ENCODE measurements around the gene FAM174B. TPM values are rescaled to one million over a fixed set of nuclear protein-coding genes. Genes with fewer than 3 reads are reported as not detected.

Gene FAM174B
- total RNA-seq, 1 donor: 1.5 TPM

GRCh38 chr15:92570391-92570790, 85.2 kb downstream of the FAM174B start:
- Histone ChIP-seq H3K27me3 (ENCODE audit: insufficient read depth, low read length) (no peaks in the 10 kb centered on the region), H3K4me1 (ENCODE audit: insufficient read depth, low read length) (no peaks in the 10 kb centered on the region), H3K4me3 (ENCODE audit: low read length) (no peak overlapping the region), H3K9me3 (ENCODE audit: low read depth, low read length) (no peaks in the 10 kb centered on the region)

- no peaks in the 10 kb centered on the region for H3K27me3 ChIP-seq (ENCODE audit: insufficient read depth, low read length)
- H3K4me1 ChIP-seq (ENCODE audit: insufficient read depth, low read length): no peaks in the 10 kb centered on the region
- no peak overlapping the region for H3K4me3 ChIP-seq (ENCODE audit: low read length)
Observed at GRCh38 chr15:92569778-92570177, 85.8 kb downstream of the FAM174B start.

More at GRCh38 chr15:92569778-92570177, 85.8 kb downstream of the FAM174B start:
- H3K9me3 ChIP-seq (ENCODE audit: low read depth, low read length): no peaks in the 10 kb centered on the region

Other genes with a start within 250 kb of the FAM174B start
- 947 TPM for gene CHD2, start 244.5 kb upstream of the FAM174B start, total RNA-seq

Measured in mononuclear cell (primary cell).